Measurements from ENCODE around the gene BNIP1.

BNIP1 gene

DNA sequence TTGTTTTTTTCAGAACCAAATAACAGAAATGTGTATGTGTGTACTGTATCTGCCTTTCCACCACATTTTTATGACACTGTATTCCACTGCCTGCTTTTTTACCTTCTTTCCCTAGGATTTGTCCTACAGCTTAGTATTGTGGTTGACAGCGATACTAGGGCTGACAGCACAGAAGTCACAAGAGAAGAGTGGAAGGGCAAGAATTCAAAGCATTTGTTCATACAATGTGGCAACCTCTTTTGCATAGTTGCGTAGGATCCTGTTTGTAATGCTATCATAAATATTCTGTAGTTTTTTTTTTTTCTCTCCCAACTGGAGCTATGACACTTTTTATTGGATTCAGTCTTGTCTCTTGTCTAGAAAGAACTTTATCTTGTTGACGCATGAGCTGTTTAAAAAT is 5.6 kb upstream of the BNIP1 start:
- no peak overlapping the region for H2AFZ ChIP-seq (ENCODE audit: low read depth)
- TF ChIP-seq, protein P1, sequence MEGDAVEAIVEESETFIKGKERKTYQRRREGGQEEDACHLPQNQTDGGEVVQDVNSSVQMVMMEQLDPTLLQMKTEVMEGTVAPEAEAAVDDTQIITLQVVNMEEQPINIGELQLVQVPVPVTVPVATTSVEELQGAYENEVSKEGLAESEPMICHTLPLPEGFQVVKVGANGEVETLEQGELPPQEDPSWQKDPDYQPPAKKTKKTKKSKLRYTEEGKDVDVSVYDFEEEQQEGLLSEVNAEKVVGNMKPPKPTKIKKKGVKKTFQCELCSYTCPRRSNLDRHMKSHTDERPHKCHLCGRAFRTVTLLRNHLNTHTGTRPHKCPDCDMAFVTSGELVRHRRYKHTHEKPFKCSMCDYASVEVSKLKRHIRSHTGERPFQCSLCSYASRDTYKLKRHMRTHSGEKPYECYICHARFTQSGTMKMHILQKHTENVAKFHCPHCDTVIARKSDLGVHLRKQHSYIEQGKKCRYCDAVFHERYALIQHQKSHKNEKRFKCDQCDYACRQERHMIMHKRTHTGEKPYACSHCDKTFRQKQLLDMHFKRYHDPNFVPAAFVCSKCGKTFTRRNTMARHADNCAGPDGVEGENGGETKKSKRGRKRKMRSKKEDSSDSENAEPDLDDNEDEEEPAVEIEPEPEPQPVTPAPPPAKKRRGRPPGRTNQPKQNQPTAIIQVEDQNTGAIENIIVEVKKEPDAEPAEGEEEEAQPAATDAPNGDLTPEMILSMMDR (conservative IDR thresholded peaks at IDR 0.05; ENCODE audit: low read depth, low read length) = no peak
- no peaks in the 10 kb centered on the region for H4K20me1 ChIP-seq (ENCODE audit: insufficient read depth)
- no peak overlapping the region for H3K9ac ChIP-seq
- H3K27ac ChIP-seq = no peak overlapping the region
- H3K36me3 ChIP-seq (ENCODE audit: insufficient read depth) = no peaks in the 10 kb centered on the region
- H3K79me2 ChIP-seq (ENCODE audit: insufficient read depth, low read depth) = no peaks in the 10 kb centered on the region
- H3K4me2 ChIP-seq = no peak overlapping the region
- peaks cover under 1% of the 10 kb centered on the region for H3K4me1 ChIP-seq (ENCODE audit: low read depth, poor library complexity, severe bottlenecking)
- no peaks in the 10 kb centered on the region for H3K27me3 ChIP-seq (ENCODE audit: insufficient read depth, low read depth)
- H3K4me3 ChIP-seq (IDR thresholded peaks at IDR 0.05; ENCODE audit: insufficient read depth, low read depth, low read length) = no peak overlapping the region

DNA sequence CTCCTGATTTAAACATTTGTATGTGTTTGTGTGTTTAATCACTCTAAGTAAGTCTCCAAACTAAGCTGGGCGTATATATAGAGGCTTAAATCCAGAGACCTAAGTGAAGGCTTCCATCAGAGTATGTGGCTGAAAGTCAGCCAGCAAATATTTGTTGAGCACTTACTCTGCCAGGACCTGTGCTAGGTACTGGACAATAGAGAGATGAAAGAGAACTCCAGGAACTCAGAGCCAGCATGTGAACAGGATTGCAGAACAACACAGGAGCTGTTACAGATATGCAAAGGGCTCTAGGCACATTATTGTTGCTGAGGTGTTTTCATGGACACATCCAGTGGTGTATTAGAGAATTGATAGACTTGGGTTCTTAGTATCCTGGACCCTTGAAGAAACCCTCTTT is 4.7 kb upstream of the BNIP1 start:
- Histone ChIP-seq H2AFZ (ENCODE audit: low read depth) (no peak overlapping the region), H4K20me1 (ENCODE audit: insufficient read depth) (no peaks in the 10 kb centered on the region), H3K79me2 (ENCODE audit: insufficient read depth, low read depth) (no peaks in the 10 kb centered on the region), H3K4me2 (no peak overlapping the region), H3K9ac (no peak overlapping the region), H3K27me3 (ENCODE audit: insufficient read depth, low read depth) (no peaks in the 10 kb centered on the region), H3K36me3 (ENCODE audit: insufficient read depth) (no peaks in the 10 kb centered on the region), H3K4me3 (IDR thresholded peaks at IDR 0.05; ENCODE audit: insufficient read depth, low read depth, low read length) (no peak overlapping the region), H3K4me1 (ENCODE audit: low read depth, poor library complexity, severe bottlenecking) (peaks cover 5% of the 10 kb centered on the region), H3K27ac (no peak overlapping the region)
- TF ChIP-seq, protein P1 (conservative IDR thresholded peaks at IDR 0.05; ENCODE audit: low read depth, low read length) = no peak

DNA sequence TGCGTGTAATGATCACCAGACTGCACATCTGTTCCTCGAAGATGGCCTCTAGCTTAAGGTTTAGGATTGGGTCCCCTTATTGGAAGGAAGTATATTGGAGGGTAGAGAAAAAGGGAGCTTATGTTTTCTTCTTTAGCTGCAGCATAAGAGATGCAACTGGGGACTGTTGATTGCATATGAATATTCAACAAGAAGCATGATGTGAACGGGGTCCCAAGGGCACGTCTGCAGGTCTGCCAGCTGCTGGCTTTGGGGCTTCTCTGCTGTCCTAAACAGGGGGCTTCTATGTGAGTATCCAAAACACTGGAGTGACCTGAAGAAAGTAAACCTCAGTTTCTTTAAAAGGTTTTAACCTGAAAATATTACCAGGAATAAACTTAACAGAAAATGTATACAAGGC is 3.6 kb upstream of the BNIP1 start:
- Histone ChIP-seq H4K20me1 (ENCODE audit: insufficient read depth) (no peaks in the 10 kb centered on the region), H3K4me2 (no peak overlapping the region), H3K27ac (no peak overlapping the region), H2AFZ (ENCODE audit: low read depth) (no peak overlapping the region), H3K36me3 (ENCODE audit: insufficient read depth) (no peaks in the 10 kb centered on the region), H3K4me3 (IDR thresholded peaks at IDR 0.05; ENCODE audit: insufficient read depth, low read depth, low read length) (no peak overlapping the region), H3K9ac (no peak overlapping the region), H3K79me2 (ENCODE audit: insufficient read depth, low read depth) (no peaks in the 10 kb centered on the region), H3K27me3 (ENCODE audit: insufficient read depth, low read depth) (no peaks in the 10 kb centered on the region), H3K4me1 (ENCODE audit: low read depth, poor library complexity, severe bottlenecking) (peaks cover 8% of the 10 kb centered on the region)
- TF ChIP-seq, protein P1 (conservative IDR thresholded peaks at IDR 0.05; ENCODE audit: low read depth, low read length) = no peak

DNA sequence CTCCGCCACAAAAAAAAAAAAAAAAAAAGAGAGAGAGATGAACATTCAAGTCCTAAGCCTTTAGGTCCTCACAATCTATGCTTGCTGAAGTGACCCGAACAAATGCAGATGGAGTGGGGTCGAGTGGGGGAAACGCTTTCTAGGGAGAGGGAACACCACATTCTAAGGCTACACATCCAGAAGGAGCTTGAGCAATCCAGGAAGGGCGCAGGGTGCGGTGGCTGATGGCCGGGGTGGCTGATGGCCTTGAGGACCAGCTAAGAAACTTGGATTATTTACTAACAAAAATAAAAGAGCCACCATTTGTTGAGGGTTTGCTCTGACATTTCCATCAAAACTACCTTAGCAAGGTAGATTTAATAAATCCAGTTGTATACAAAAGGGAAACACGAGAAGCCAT is 764 bp upstream of the BNIP1 start:
- no peaks in the 10 kb centered on the region for H3K27me3 ChIP-seq (ENCODE audit: insufficient read depth, low read depth)
- H3K36me3 ChIP-seq (ENCODE audit: insufficient read depth) = no peaks in the 10 kb centered on the region
- H2AFZ ChIP-seq (ENCODE audit: low read depth) = peak overlapping the region; percentile 88
- no peak overlapping the region for H3K9ac ChIP-seq
- TF ChIP-seq, protein P1 (conservative IDR thresholded peaks at IDR 0.05; ENCODE audit: low read depth, low read length) = no peak
- H4K20me1 ChIP-seq (ENCODE audit: insufficient read depth) = no peaks in the 10 kb centered on the region
- H3K4me3 ChIP-seq (IDR thresholded peaks at IDR 0.05; ENCODE audit: insufficient read depth, low read depth, low read length) = no peak overlapping the region
- peaks cover 8% of the 10 kb centered on the region for H3K4me1 ChIP-seq (ENCODE audit: low read depth, poor library complexity, severe bottlenecking)
- H3K4me2 ChIP-seq = peak overlapping the region; percentile 15; the same call in 1 of the 2 replicates
- no peaks in the 10 kb centered on the region for H3K79me2 ChIP-seq (ENCODE audit: insufficient read depth, low read depth)
- H3K27ac ChIP-seq = no peak overlapping the region
